Right lobe of liver (tissue), 6 donors: ENCODE data around the gene INSYN1. TPM values are rescaled to one million over a fixed set of nuclear protein-coding genes. Genes with fewer than 3 reads are reported as not detected.

Source experiments
- ATAC-seq, 4 donors: fragments of 200-7000 bp; cut with Tn5 transposase; one replicate each; pipeline ENCODE4 v1.9.1; 2020; ENCODE audit warnings: mild to moderate bottlenecking in 4 of 4, moderate library complexity in 4 of 4
- DNase-seq, 3 donors: peaks; one replicate each; pipeline ENCODE4 v3.0.0-alpha.2; 2020
- H3K27ac ChIP-seq, 3 donors: fragments of 200-600 bp; one replicate each; pipeline ENCODE4 v1.8.0; 2022
- H3K27me3 ChIP-seq, 2 donors: fragments of 200-600 bp; one replicate each; pipeline ENCODE4 v1.8.0; 2022
- H3K36me3 ChIP-seq, 4 donors: fragments of 200-600 bp; sonication (generic) in 1 of 4; one replicate each; pipeline versions ENCODE4 v1.5.1 to v1.8.0; 2017 to 2022; ENCODE audit warnings: control low read depth in 1 of 4
- H3K4me1 ChIP-seq, 4 donors: fragments of 200-600 bp; sonication (generic) in 1 of 4; one replicate each; pipeline versions ENCODE4 v1.5.1 to v1.8.0; 2017 to 2022; ENCODE audit warnings: control low read depth in 1 of 4
- H3K4me3 ChIP-seq, 3 donors: fragments of 200-600 bp; one replicate each; pipeline ENCODE4 v1.8.0; 2022
- H3K9me3 ChIP-seq, 4 donors: fragments of 200-600 bp; sonication (generic) in 1 of 4; one replicate each; pipeline versions ENCODE4 v1.5.1 to v1.8.0; 2017 to 2022; ENCODE audit warnings: control low read depth in 1 of 4
- POLR2A ChIP-seq: fragments of 450-650 bp; IDR thresholded peaks from one replicate; pipeline ENCODE4 v1.6.1; 2017; ENCODE audit warnings: antibody characterized with exemption, mild to moderate bottlenecking
- WGBS: methylation state at CpG from one replicate; pipeline ENCODE4 v1.1.6; 2018; ENCODE audit warnings: low coverage, low lambda C conversion rate; ENCODE audit not compliant: insufficient coverage; ENCODE audit errors: missing lambda C conversion rate; 5-methylcytosine and 5-hydroxymethylcytosine counted together
- intact Hi-C, 2 donors: fragments of 100-400 bp; cut with DNase I; formaldehyde crosslinking; loops; one replicate each; pipeline versions ENCODE4 v1.11.2 to v1.14.1; 2022
- total RNA-seq, 6 experiments: library from RNA; depleted of rRNA in 2 of 6; stranded (reverse); fragments of >200 nt in 2 of 6; fragmentation: NEBNext Ultra II Directional in 3 of 6; extraction: Animal tissue kit (Norgen Biotek cat#: 25700) in 3 of 6; gene quantifications; one replicate each; pipeline versions ENCODE4 v1.1.0 to v1.2.4, GENCODE V29; 2016 to 2023
- TF ChIP-seq, protein P1 (sequence below), 4 donors: fragments of 200-600 bp in 3 of 4; fragments of 450-650 bp in 1 of 4; IDR thresholded peaks; one replicate each; pipeline versions ENCODE4 v1.5.1 to v1.8.0; 2016 to 2022; ENCODE audit warnings: antibody characterized with exemption in 4 of 4, mild to moderate bottlenecking in 2 of 4
- donor health status: DM: no; HTN: yes; CAD: no.
- donor health status: DM: no; HTN: no; CAD: no.
- donor health status: DM: no; HTN: no; CAD: no.
- donor health status: DM: no; HTN: yes; CAD: no.
- donor health status: DM: no; HTN: yes; CAD: no.

The INSYN1 gene
- total RNA-seq, 6 experiments from 2014 or later = 0.25 to 0.68 (median 0.32) TPM

DNA sequence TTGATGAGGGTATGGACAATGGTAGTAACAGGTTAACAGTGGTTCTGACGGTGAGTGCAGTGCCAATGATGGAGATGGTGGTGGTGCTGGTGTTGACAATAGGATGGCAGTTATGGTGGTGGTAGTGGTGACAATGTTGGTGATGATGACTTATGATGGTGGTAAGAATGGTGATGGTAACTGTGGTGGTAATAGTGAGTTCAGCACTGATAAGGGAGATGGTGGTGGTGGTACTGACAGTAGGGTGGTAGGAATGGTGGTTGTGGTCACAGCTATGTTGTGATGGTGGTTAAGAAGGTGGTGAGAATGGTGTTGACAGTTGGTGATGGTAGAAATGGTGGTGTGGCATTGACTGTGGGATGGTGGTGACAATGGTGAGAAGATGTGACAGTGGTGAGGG lies 13.4 kb upstream of the INSYN1 start:
- DNase-seq (no peak), ATAC-seq (no peak)
- Histone ChIP-seq H3K4me3 (no peak overlapping the region), H3K27me3 (no peaks in the 10 kb centered on the region), H3K27ac (no peak overlapping the region), H3K4me1 (no peaks in the 10 kb centered on the region), H3K9me3 (no peaks in the 10 kb centered on the region), H3K36me3 (no peaks in the 10 kb centered on the region)
- TF ChIP-seq, protein P1, sequence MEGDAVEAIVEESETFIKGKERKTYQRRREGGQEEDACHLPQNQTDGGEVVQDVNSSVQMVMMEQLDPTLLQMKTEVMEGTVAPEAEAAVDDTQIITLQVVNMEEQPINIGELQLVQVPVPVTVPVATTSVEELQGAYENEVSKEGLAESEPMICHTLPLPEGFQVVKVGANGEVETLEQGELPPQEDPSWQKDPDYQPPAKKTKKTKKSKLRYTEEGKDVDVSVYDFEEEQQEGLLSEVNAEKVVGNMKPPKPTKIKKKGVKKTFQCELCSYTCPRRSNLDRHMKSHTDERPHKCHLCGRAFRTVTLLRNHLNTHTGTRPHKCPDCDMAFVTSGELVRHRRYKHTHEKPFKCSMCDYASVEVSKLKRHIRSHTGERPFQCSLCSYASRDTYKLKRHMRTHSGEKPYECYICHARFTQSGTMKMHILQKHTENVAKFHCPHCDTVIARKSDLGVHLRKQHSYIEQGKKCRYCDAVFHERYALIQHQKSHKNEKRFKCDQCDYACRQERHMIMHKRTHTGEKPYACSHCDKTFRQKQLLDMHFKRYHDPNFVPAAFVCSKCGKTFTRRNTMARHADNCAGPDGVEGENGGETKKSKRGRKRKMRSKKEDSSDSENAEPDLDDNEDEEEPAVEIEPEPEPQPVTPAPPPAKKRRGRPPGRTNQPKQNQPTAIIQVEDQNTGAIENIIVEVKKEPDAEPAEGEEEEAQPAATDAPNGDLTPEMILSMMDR (IDR thresholded peaks at IDR 0.05) = no peak
- TF ChIP-seq POLR2A = no peak
- 61% methylated on average over 1 of the region's 1 CpG for WGBS
- intact Hi-C loops = no loop called here

GRCh38 chr15:73765778-73766177 lies 12.6 kb upstream of the INSYN1 start:
- no peak overlapping the region for H3K27ac ChIP-seq
- no peaks in the 10 kb centered on the region for H3K4me1 ChIP-seq
- no peaks in the 10 kb centered on the region for H3K36me3 ChIP-seq
- DNase-seq (no peak), ATAC-seq (no peak)
- H3K9me3 ChIP-seq = no peaks in the 10 kb centered on the region
- WGBS = 42% methylated on average over 1 of the region's 1 CpG
- TF ChIP-seq, protein P1 (IDR thresholded peaks at IDR 0.05) = no peak
- no peak for TF ChIP-seq POLR2A
- H3K27me3 ChIP-seq = no peaks in the 10 kb centered on the region
- H3K4me3 ChIP-seq = no peak overlapping the region
- intact Hi-C loops = no loop called here

- intact Hi-C loops = no loop called here
- Histone ChIP-seq H3K36me3 (no peaks in the 10 kb centered on the region), H3K9me3 (no peaks in the 10 kb centered on the region), H3K27ac (no peak overlapping the region), H3K4me3 (no peak overlapping the region), H3K27me3 (no peaks in the 10 kb centered on the region), H3K4me1 (no peaks in the 10 kb centered on the region)
- no peak for DNase-seq
- ATAC-seq = no peak
- TF ChIP-seq POLR2A = no peak
- TF ChIP-seq, protein P1 (IDR thresholded peaks at IDR 0.05) = no peak
- 46% methylated on average over 3 of the region's 3 CpGs for WGBS
Observed at GRCh38 chr15:73763931-73764330, 10.8 kb upstream of the INSYN1 start.

- no peak for DNase-seq
- H3K27ac ChIP-seq = no peak overlapping the region
- ATAC-seq = no peak
- no peaks in the 10 kb centered on the region for H3K36me3 ChIP-seq
- no peaks in the 10 kb centered on the region for H3K4me1 ChIP-seq
- no peak for TF ChIP-seq POLR2A
- TF ChIP-seq, protein P1 (IDR thresholded peaks at IDR 0.05) = no peak
- H3K4me3 ChIP-seq = no peak overlapping the region
- 39% methylated on average over 11 of the region's 11 CpGs for WGBS
- no peaks in the 10 kb centered on the region for H3K9me3 ChIP-seq
- intact Hi-C loops = no loop called here
- H3K27me3 ChIP-seq = no peaks in the 10 kb centered on the region
Observed at GRCh38 chr15:73760330-73761329, 7.5 kb upstream of the INSYN1 start.
